ENCODE results near the gene TAS2R60. TPM values are rescaled to one million over a fixed set of nuclear protein-coding genes. Genes with fewer than 3 reads are reported as not detected.

Gene TAS2R60
- total RNA-seq, 1 donor from 2014 or later: not detected

DNA sequence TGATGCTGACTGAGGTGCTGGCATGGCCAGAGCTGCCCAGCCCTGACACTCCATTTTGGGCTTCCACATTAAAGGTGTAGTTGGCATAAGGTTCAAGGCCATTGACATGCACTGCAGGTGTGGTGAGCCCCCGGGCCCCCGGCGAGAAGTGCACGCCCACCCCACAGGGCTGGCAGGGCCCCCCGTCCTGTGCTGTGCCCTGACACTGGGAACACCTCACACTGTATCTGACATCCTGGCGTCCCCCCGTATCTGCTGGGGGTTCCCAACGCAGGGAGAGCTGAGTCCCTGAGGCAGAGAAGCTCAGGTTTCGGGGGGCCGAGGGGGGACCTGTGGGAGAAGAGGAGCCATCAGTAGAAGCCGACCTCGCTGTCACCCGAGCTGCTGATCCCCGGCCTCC is 44.6 kb upstream of the TAS2R60 start:
- TF ChIP-seq EZH2 (IDR thresholded peaks at IDR 0.05; ENCODE audit: insufficient read depth, low read length): no peak
- TF ChIP-seq, protein P1, sequence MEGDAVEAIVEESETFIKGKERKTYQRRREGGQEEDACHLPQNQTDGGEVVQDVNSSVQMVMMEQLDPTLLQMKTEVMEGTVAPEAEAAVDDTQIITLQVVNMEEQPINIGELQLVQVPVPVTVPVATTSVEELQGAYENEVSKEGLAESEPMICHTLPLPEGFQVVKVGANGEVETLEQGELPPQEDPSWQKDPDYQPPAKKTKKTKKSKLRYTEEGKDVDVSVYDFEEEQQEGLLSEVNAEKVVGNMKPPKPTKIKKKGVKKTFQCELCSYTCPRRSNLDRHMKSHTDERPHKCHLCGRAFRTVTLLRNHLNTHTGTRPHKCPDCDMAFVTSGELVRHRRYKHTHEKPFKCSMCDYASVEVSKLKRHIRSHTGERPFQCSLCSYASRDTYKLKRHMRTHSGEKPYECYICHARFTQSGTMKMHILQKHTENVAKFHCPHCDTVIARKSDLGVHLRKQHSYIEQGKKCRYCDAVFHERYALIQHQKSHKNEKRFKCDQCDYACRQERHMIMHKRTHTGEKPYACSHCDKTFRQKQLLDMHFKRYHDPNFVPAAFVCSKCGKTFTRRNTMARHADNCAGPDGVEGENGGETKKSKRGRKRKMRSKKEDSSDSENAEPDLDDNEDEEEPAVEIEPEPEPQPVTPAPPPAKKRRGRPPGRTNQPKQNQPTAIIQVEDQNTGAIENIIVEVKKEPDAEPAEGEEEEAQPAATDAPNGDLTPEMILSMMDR (IDR thresholded peaks at IDR 0.05; ENCODE audit: insufficient read depth, low read depth, low read length): no peak
- Histone ChIP-seq H3K9ac (ENCODE audit: low read length) (no peak overlapping the region), H3K79me2 (ENCODE audit: insufficient read depth, low read length) (no peaks in the 10 kb centered on the region), H3K27ac (ENCODE audit: low read depth, low read length) (no peak overlapping the region), H3K4me2 (ENCODE audit: low read length) (no peak overlapping the region), H3K4me3 (ENCODE audit: insufficient read depth, low read depth, low read length) (no peak overlapping the region), H3K4me1 (ENCODE audit: insufficient read depth, low read length) (no peaks in the 10 kb centered on the region), H4K20me1 (ENCODE audit: insufficient read depth, low read length) (peaks cover 10% of the 10 kb centered on the region), H2AFZ (ENCODE audit: low read depth, low read length) (no peak overlapping the region), H3K27me3 (ENCODE audit: insufficient read depth, low read length) (peaks cover 12% of the 10 kb centered on the region), H3K36me3 (ENCODE audit: insufficient read depth, low read length) (no peaks in the 10 kb centered on the region), H3K9me3 (ENCODE audit: insufficient read depth, low read depth, low read length) (no peaks in the 10 kb centered on the region)
- Mint-ChIP-seq H3K4me3 (ENCODE audit: unreplicated experiment) (no peak overlapping the region), H3K36me3 (ENCODE audit: low read depth, unreplicated experiment) (peaks cover 2% of the 10 kb centered on the region), H3K27me3 (ENCODE audit: low read depth, unreplicated experiment) (peaks cover 11% of the 10 kb centered on the region), H3K9me3 (ENCODE audit: unreplicated experiment) (no peaks in the 10 kb centered on the region), H3K4me1 (ENCODE audit: low read depth, unreplicated experiment) (no peaks in the 10 kb centered on the region), H3K27ac (ENCODE audit: unreplicated experiment) (no peak overlapping the region)
- FAIRE-seq: no peak
- no peak for DNase-seq (ENCODE audit: low read depth)

DNA sequence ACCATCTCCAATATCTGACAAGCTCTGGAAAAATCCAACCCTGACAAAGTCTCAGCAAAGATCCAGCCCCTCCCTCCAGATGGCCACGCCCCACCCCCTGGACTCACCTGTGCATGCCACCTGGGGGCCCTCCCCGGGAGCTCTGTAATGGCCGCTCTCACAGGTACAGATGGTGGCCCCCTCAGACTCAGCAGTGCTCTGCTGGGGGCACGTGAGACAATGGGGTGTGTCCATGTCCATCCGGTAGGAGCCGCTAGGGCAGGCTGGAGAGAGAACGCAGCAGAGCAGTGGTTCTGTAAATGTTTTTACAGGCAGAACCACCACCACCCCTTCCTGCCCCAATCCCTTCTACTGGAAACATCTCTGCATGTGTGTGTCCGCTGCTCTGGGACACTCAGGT is 44.1 kb upstream of the TAS2R60 start:
- Histone ChIP-seq H3K36me3 (ENCODE audit: insufficient read depth, low read length) (no peaks in the 10 kb centered on the region), H3K27ac (ENCODE audit: low read depth, low read length) (no peak overlapping the region), H4K20me1 (ENCODE audit: insufficient read depth, low read length) (peaks cover 5% of the 10 kb centered on the region), H3K4me1 (ENCODE audit: insufficient read depth, low read length) (no peaks in the 10 kb centered on the region), H2AFZ (ENCODE audit: low read depth, low read length) (no peak overlapping the region), H3K79me2 (ENCODE audit: insufficient read depth, low read length) (no peaks in the 10 kb centered on the region), H3K4me3 (ENCODE audit: insufficient read depth, low read depth, low read length) (no peak overlapping the region), H3K9ac (ENCODE audit: low read length) (no peak overlapping the region), H3K9me3 (ENCODE audit: insufficient read depth, low read depth, low read length) (no peaks in the 10 kb centered on the region), H3K27me3 (ENCODE audit: insufficient read depth, low read length) (peaks cover 12% of the 10 kb centered on the region), H3K4me2 (ENCODE audit: low read length) (no peak overlapping the region)
- H3K4me3 Mint-ChIP-seq (ENCODE audit: unreplicated experiment): no peak overlapping the region
- no peaks in the 10 kb centered on the region for H3K4me1 Mint-ChIP-seq (ENCODE audit: low read depth, unreplicated experiment)
- DNase-seq (ENCODE audit: low read depth) (no peak), FAIRE-seq (no peak)
- no peak overlapping the region for H3K27ac Mint-ChIP-seq (ENCODE audit: unreplicated experiment)
- peaks cover 11% of the 10 kb centered on the region for H3K27me3 Mint-ChIP-seq (ENCODE audit: low read depth, unreplicated experiment)
- H3K36me3 Mint-ChIP-seq (ENCODE audit: low read depth, unreplicated experiment): peaks cover 2% of the 10 kb centered on the region
- TF ChIP-seq EZH2 (IDR thresholded peaks at IDR 0.05; ENCODE audit: insufficient read depth, low read length): no peak
- TF ChIP-seq, protein P1 (IDR thresholded peaks at IDR 0.05; ENCODE audit: insufficient read depth, low read depth, low read length): no peak
- H3K9me3 Mint-ChIP-seq (ENCODE audit: unreplicated experiment): no peaks in the 10 kb centered on the region

DNA sequence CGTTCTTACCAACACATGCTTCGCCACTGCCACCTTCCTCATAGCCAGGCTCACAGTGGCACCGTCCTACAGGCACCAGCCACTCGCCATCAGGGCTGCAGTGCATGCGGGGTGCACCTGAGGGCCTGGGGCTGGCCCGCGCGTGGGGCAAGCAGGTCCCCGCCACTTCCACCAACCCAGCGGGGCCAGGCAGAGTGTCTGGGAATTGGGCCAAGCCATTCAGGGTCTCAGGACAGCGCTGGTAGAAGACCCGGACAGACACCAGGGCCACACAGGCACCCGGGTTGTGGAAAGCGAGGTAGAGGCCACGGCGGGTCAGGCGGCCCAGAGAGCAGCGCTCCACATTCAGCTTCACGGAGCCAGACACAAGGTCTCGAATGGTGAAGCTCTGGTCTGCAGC is 43.6 kb upstream of the TAS2R60 start:
- peaks cover 2% of the 10 kb centered on the region for H3K36me3 Mint-ChIP-seq (ENCODE audit: low read depth, unreplicated experiment)
- Histone ChIP-seq H4K20me1 (ENCODE audit: insufficient read depth, low read length) (peaks cover 5% of the 10 kb centered on the region), H3K4me3 (ENCODE audit: insufficient read depth, low read depth, low read length) (no peak overlapping the region), H3K4me1 (ENCODE audit: insufficient read depth, low read length) (no peaks in the 10 kb centered on the region), H3K79me2 (ENCODE audit: insufficient read depth, low read length) (no peaks in the 10 kb centered on the region), H3K27me3 (ENCODE audit: insufficient read depth, low read length) (peaks cover 12% of the 10 kb centered on the region), H2AFZ (ENCODE audit: low read depth, low read length) (no peak overlapping the region), H3K4me2 (ENCODE audit: low read length) (no peak overlapping the region), H3K36me3 (ENCODE audit: insufficient read depth, low read length) (no peaks in the 10 kb centered on the region), H3K27ac (ENCODE audit: low read depth, low read length) (no peak overlapping the region), H3K9ac (ENCODE audit: low read length) (no peak overlapping the region), H3K9me3 (ENCODE audit: insufficient read depth, low read depth, low read length) (no peaks in the 10 kb centered on the region)
- no peak overlapping the region for H3K4me3 Mint-ChIP-seq (ENCODE audit: unreplicated experiment)
- peaks cover 11% of the 10 kb centered on the region for H3K27me3 Mint-ChIP-seq (ENCODE audit: low read depth, unreplicated experiment)
- H3K4me1 Mint-ChIP-seq (ENCODE audit: low read depth, unreplicated experiment): no peaks in the 10 kb centered on the region
- H3K9me3 Mint-ChIP-seq (ENCODE audit: unreplicated experiment): no peaks in the 10 kb centered on the region
- H3K27ac Mint-ChIP-seq (ENCODE audit: unreplicated experiment): no peak overlapping the region
- DNase-seq (ENCODE audit: low read depth) (no peak), FAIRE-seq (no peak)
- TF ChIP-seq EZH2 (IDR thresholded peaks at IDR 0.05; ENCODE audit: insufficient read depth, low read length): no peak
- TF ChIP-seq, protein P1 (IDR thresholded peaks at IDR 0.05; ENCODE audit: insufficient read depth, low read depth, low read length): no peak
